HG02885 (cell line): ENCODE data around the gene ZNF44.
A peak's percentile ranks its signal among the peaks of the same experiment; 100 is the strongest.
"Not testable (repeated sequence)": the region's sequence is repeated elsewhere in the genome, so short reads cannot be mapped to it uniquely, and the experiment has no call there.

Source experiments
- ATAC-seq: cut with Tn5 transposase; IDR thresholded peaks from one replicate; pipeline ENCODE4 v1.9.1; 2021; ENCODE audit warnings: mild to moderate bottlenecking; ENCODE audit not compliant: unreplicated experiment, poor library complexity

Gene ZNF44

GRCh38 chr19:12294249-12295158, at the start of gene ZNF44:
Gene ZNF44, minus strand, starts transcription at chr19:12294883. Its CDS starts 189 bp downstream, at chr19:12294694.
- ATAC-seq: peak; percentile 95

GRCh38 chr19:12333162-12334159, 38.8 kb upstream of the ZNF44 start, which contains the start of gene ZNF563:
Gene ZNF563, minus strand, starts transcription at chr19:12333633. Its CDS starts 151 bp downstream, at chr19:12333482.
- ATAC-seq: peak; percentile 91

- peak; percentile 47 for ATAC-seq
Observed at GRCh38 chr19:12331211-12331941, 36.7 kb upstream of the ZNF44 start.

- ATAC-seq: no peak
Observed at GRCh38 chr19:12330340-12330739, 35.7 kb upstream of the ZNF44 start.

- no peak for ATAC-seq
Observed at GRCh38 chr19:12325690-12326089, 31.0 kb upstream of the ZNF44 start.

- no peak for ATAC-seq
Observed at GRCh38 chr19:12318782-12319413, 24.2 kb upstream of the ZNF44 start.

- no peak for ATAC-seq
Observed at GRCh38 chr19:12314553-12314952, 19.9 kb upstream of the ZNF44 start.

- not testable (repeated sequence) for ATAC-seq
Observed at GRCh38 chr19:12308891-12309290, 14.2 kb upstream of the ZNF44 start.

- ATAC-seq: peak; percentile 12
Observed at GRCh38 chr19:12295191-12295590, 508 bp upstream of the ZNF44 start.

GRCh38 chr19:12293777-12294248, 870 bp downstream of the ZNF44 start:
- peak; percentile 44 for ATAC-seq

GRCh38 chr19:12289790-12290065, 5.0 kb downstream of the ZNF44 start:
- ATAC-seq: no peak

GRCh38 chr19:12287958-12288500, 6.7 kb downstream of the ZNF44 start:
- ATAC-seq: no peak

GRCh38 chr19:12284631-12285030, 10.1 kb downstream of the ZNF44 start:
- ATAC-seq: no peak

GRCh38 chr19:12284226-12284625, 10.5 kb downstream of the ZNF44 start:
- ATAC-seq: no peak

- no peak for ATAC-seq
Observed at GRCh38 chr19:12278713-12279112, 16.0 kb downstream of the ZNF44 start.

- no peak for ATAC-seq
Observed at GRCh38 chr19:12272980-12273901, 21.4 kb downstream of the ZNF44 start.

- ATAC-seq: no peak
Observed at GRCh38 chr19:12272386-12272785, 22.3 kb downstream of the ZNF44 start.

- ATAC-seq: no peak
Observed at GRCh38 chr19:12270854-12271253, 23.8 kb downstream of the ZNF44 start.
